ENCODE results near the gene NUP205.
"Not testable (repeated sequence)": the region's sequence is repeated elsewhere in the genome, so short reads cannot be mapped to it uniquely, and the experiment has no call there.

NUP205 gene

GRCh38 chr7:135670179-135670578, 112.5 kb downstream of the NUP205 start:
- DNase-seq = no peak

- no peak for DNase-seq
Observed at GRCh38 chr7:135672560-135673359, 115.0 kb downstream of the NUP205 start.

- DNase-seq = no peak
Observed at GRCh38 chr7:135673360-135673706, 115.6 kb downstream of the NUP205 start.

GRCh38 chr7:135678612-135679575, 121.2 kb downstream of the NUP205 start:
- no peak for DNase-seq

- no peak for DNase-seq
Observed at GRCh38 chr7:135681762-135682161, 124.0 kb downstream of the NUP205 start.

GRCh38 chr7:135682191-135682590, 124.5 kb downstream of the NUP205 start:
- DNase-seq = no peak

- no peak for DNase-seq
Observed at GRCh38 chr7:135683609-135684008, 125.9 kb downstream of the NUP205 start.

GRCh38 chr7:135684136-135684535, 126.4 kb downstream of the NUP205 start:
- DNase-seq = no peak

- DNase-seq = no peak
Observed at GRCh38 chr7:135684699-135685098, 127.0 kb downstream of the NUP205 start.

- DNase-seq = no peak
Observed at GRCh38 chr7:135685306-135686084, 127.8 kb downstream of the NUP205 start.

GRCh38 chr7:135687466-135687865, 129.7 kb downstream of the NUP205 start:
- no peak for DNase-seq

- DNase-seq = no peak
Observed at GRCh38 chr7:135690566-135690965, 132.8 kb downstream of the NUP205 start.

GRCh38 chr7:135692055-135692454, 134.3 kb downstream of the NUP205 start:
- no peak for DNase-seq

GRCh38 chr7:135692606-135693005, 134.9 kb downstream of the NUP205 start:
- DNase-seq = not testable (repeated sequence)

- no peak for DNase-seq
Observed at GRCh38 chr7:135693558-135693957, 135.8 kb downstream of the NUP205 start.

GRCh38 chr7:135697276-135698049, 139.7 kb downstream of the NUP205 start:
- peak; percentile 20 for DNase-seq
